Gastrocnemius medialis (tissue), 4 donors: ENCODE results near the gene MPP3. TPM values are rescaled to one million over a fixed set of nuclear protein-coding genes. Genes with fewer than 3 reads are reported as not detected.
A peak's percentile ranks its signal among the peaks of the same experiment; 100 is the strongest.

ENCODE experiments used
- ATAC-seq, 2 donors: fragments of 150-250 bp; one replicate each; pipeline ENCODE4 v1.9.1; 2016
- DNase-seq, 2 donors: peaks; one replicate each; pipeline ENCODE4 v3.0.0-alpha.2; 2019
- H3K27ac ChIP-seq, 4 donors: fragments of 200-600 bp; sonication (generic); 1 replicate in 1 of 4; 2 replicates in 3 of 4; pipeline ENCODE4 v1.5.1; 2016 to 2018; ENCODE audit warnings: mild to moderate bottlenecking in 2 of 4, moderate library complexity in 1 of 4
- H3K27me3 ChIP-seq, 3 donors: fragments of 200-600 bp; sonication (generic) in 2 of 3; 1 replicate in 1 of 3; 2 replicates in 2 of 3; pipeline versions ENCODE4 v1.5.1 to v1.6.0; 2016 to 2019; ENCODE audit warnings: mild to moderate bottlenecking in 1 of 3, moderate library complexity in 1 of 3
- H3K36me3 ChIP-seq, 2 donors: fragments of 200-600 bp; sonication (generic) in 1 of 2; one replicate each; pipeline ENCODE4 v1.5.1; 2017 to 2018
- H3K4me1 ChIP-seq, 2 donors: fragments of 200-600 bp; sonication (generic) in 1 of 2; one replicate each; pipeline ENCODE4 v1.5.1; 2016 to 2017; ENCODE audit warnings: mild to moderate bottlenecking in 2 of 2
- H3K4me3 ChIP-seq, 4 donors: fragments of 200-600 bp; sonication (generic) in 3 of 4; 1 replicate in 1 of 4; 2 replicates in 3 of 4; pipeline ENCODE4 v1.5.1; 2016 to 2019; ENCODE audit warnings: mild to moderate bottlenecking in 2 of 4
- H3K9me3 ChIP-seq, 3 donors: fragments of 200-600 bp; sonication (generic) in 2 of 3; 1 replicate in 1 of 3; 2 replicates in 2 of 3; pipeline ENCODE4 v1.5.1; 2016 to 2019
- CTCF ChIP-seq, 5 experiments: fragments of 450-650 bp in 3 of 5; fragments of 200-600 bp in 2 of 5; sonication (generic) in 2 of 5; IDR thresholded peaks in 4 of 5; conservative IDR thresholded peaks in 1 of 5; 1 replicate in 4 of 5; 2 replicates in 1 of 5; pipeline ENCODE4 v1.5.1; 2016 to 2019; ENCODE audit warnings: antibody characterized with exemption in 5 of 5, mild to moderate bottlenecking in 3 of 5, moderate library complexity in 3 of 5
- POLR2A ChIP-seq, 2 donors: fragments of 450-650 bp; IDR thresholded peaks; one replicate each; pipeline ENCODE4 v1.6.1; 2017; ENCODE audit warnings: antibody characterized with exemption in 2 of 2, mild to moderate bottlenecking in 2 of 2, moderate library complexity in 2 of 2
- in situ Hi-C, 4 donors: fragments of 200-750 bp; cut with MboI; loops; one replicate each; pipeline versions ENCODE4 v1.15.0 to v1.8.0; 2017; ENCODE audit warnings: low sequenced_read_pairs in 4 of 4
- intact Hi-C: fragments of 100-400 bp; cut with DNase I; formaldehyde crosslinking; loops from one replicate; pipeline ENCODE4 v1.15.1; 2023; ENCODE audit warnings: low total_unique reads
- total RNA-seq, 4 donors: library from RNA; depleted of rRNA; stranded (reverse); fragments of >200 nt; gene quantifications; one replicate each; pipeline versions ENCODE4 v1.1.0 to v1.2.3, GENCODE V29; 2016

Gene MPP3
- total RNA-seq, 4 donors from 2014 or later, result 0.12 to 2.4 (median 1.1) TPM

- no peaks in the 10 kb centered on the region for H3K9me3 ChIP-seq
- H3K4me1 ChIP-seq, result peaks cover 24 to 28% of the 10 kb centered on the region in 2 donors
- intact Hi-C loops (loop anchor here (2.0 kb wide), 1 partner anchor 77 kb away; no protein-coding TSS in a partner anchor), in situ Hi-C loops (no loop called here)
- H3K27me3 ChIP-seq, result no peaks in the 10 kb centered on the region
- peaks cover 0 to 32% of the 10 kb centered on the region in 2 donors for H3K36me3 ChIP-seq
- H3K27ac ChIP-seq, result peak overlapping the region; percentile 57 to 99 (median 66)
- ATAC-seq, result no peak
- H3K4me3 ChIP-seq, result no peak overlapping the region
- no peak for DNase-seq
- TF ChIP-seq POLR2A (IDR thresholded peaks at IDR 0.05) (no peak), CTCF (IDR thresholded peaks at IDR 0.05 in 4 of 5, conservative IDR thresholded peaks at IDR 0.05 in 1 of 5) (no peak)
These were observed 65.3 kb downstream of the MPP3 start for GRCh38 chr17:43767713-43768059.

- Histone ChIP-seq H3K27me3 (no peaks in the 10 kb centered on the region), H3K36me3 (peaks cover 0 to 27% of the 10 kb centered on the region in 2 donors), H3K9me3 (no peaks in the 10 kb centered on the region), H3K27ac (peak overlapping the region; percentile 57 to 99 (median 66)), H3K4me1 (peaks cover 19 to 23% of the 10 kb centered on the region in 2 donors), H3K4me3 (no peak overlapping the region)
- in situ Hi-C loops, result no loop called here
- ATAC-seq (no peak), DNase-seq (no peak)
- intact Hi-C loops, result loop anchor here (2.0 kb wide), 1 partner anchor 78 kb away; no protein-coding TSS in a partner anchor
- no peak for TF ChIP-seq POLR2A (IDR thresholded peaks at IDR 0.05)
- TF ChIP-seq CTCF (IDR thresholded peaks at IDR 0.05 in 4 of 5, conservative IDR thresholded peaks at IDR 0.05 in 1 of 5), result no peak
These were observed 65.8 kb downstream of the MPP3 start for GRCh38 chr17:43767053-43767712.

GRCh38 chr17:43766413-43767052, 66.4 kb downstream of the MPP3 start:
- DNase-seq (no peak), ATAC-seq (no peak)
- H3K4me3 ChIP-seq, result no peak overlapping the region
- TF ChIP-seq POLR2A (IDR thresholded peaks at IDR 0.05) (no peak), CTCF (IDR thresholded peaks at IDR 0.05 in 4 of 5, conservative IDR thresholded peaks at IDR 0.05 in 1 of 5) (peak; percentile 45 to 88 (median 71))
- peak overlapping the region; percentile 57 to 99 (median 66) for H3K27ac ChIP-seq
- H3K27me3 ChIP-seq, result no peaks in the 10 kb centered on the region
- intact Hi-C loops, result loop anchor here (2.0 kb wide), 1 partner anchor 78 kb away; no protein-coding TSS in a partner anchor
- H3K9me3 ChIP-seq, result no peaks in the 10 kb centered on the region
- in situ Hi-C loops, result no loop called here
- H3K4me1 ChIP-seq, result peaks cover 15 to 16% of the 10 kb centered on the region in 2 donors
- peaks cover 0 to 25% of the 10 kb centered on the region in 2 donors for H3K36me3 ChIP-seq

- H3K9me3 ChIP-seq, result no peaks in the 10 kb centered on the region
- no peak overlapping the region for H3K27ac ChIP-seq
- TF ChIP-seq CTCF (IDR thresholded peaks at IDR 0.05 in 4 of 5, conservative IDR thresholded peaks at IDR 0.05 in 1 of 5), result peak; percentile 97 to 99 (median 98)
- TF ChIP-seq POLR2A (IDR thresholded peaks at IDR 0.05), result no peak
- H3K4me3 ChIP-seq, result no peak overlapping the region
- in situ Hi-C loops (loop anchor here (5.0 kb wide), 2 partner anchors 63 to 73 kb away; no protein-coding TSS in a partner anchor), intact Hi-C loops (loop anchor here (1.0 to 2.0 kb wide), 2 partner anchors 66 to 184 kb away; no protein-coding TSS in a partner anchor)
- H3K36me3 ChIP-seq, result no peaks in the 10 kb centered on the region
- H3K27me3 ChIP-seq, result peaks cover 0 to 22% (median 16%) of the 10 kb centered on the region in 3 donors
- ATAC-seq, result peak; percentile 92 to 95
- peaks cover 0 to 2% of the 10 kb centered on the region in 2 donors for H3K4me1 ChIP-seq
- peak; percentile 85 to 87 for DNase-seq
These were observed 72.6 kb downstream of the MPP3 start for GRCh38 chr17:43760254-43760852.
